NT2/D1 (cell line): ENCODE data around the gene LELP1.

Source experiments
- SUZ12 ChIP-seq: IDR thresholded peaks from 2 replicates; pipeline ENCODE4 v1.6.1; 2011; ENCODE audit not compliant: insufficient read length, insufficient read depth; ENCODE audit errors: extremely low read depth
- YY1 ChIP-seq: IDR thresholded peaks from 2 replicates; pipeline ENCODE4 v1.6.1; 2011; ENCODE audit not compliant: insufficient read length, insufficient read depth
- ZNF274 ChIP-seq: IDR thresholded peaks from 2 replicates; pipeline ENCODE4 v1.6.1; 2011; ENCODE audit warnings: mild to moderate bottlenecking, low read depth, low read length

DNA sequence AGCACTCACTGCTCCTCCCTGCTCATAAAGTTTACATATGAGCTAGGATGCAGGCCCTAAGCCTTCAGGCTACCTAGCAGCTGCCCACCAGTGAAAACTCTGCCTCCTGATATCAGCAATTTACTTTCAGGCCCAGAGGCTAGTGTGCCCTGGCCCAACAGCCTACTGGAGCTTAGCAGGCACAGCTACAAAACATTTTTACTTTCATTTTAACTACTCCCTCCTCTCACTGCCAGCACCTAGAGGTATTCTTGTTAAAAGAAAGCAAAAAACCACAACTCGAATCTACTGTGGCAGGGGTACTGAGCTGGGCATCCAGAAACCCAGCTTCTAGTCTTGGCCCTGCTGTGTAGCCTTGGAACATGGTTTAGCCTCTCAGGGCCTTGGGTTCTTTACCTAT lies 50.5 kb downstream of the LELP1 start:
- TF ChIP-seq YY1 (no peak), SUZ12 (no peak), ZNF274 (no peak)
